Myocyte (in vitro differentiated cells): ENCODE measurements around the gene MYBPH. TPM values are rescaled to one million over a fixed set of nuclear protein-coding genes. Genes with fewer than 3 reads are reported as not detected.

Experiments used
- DNase-seq: peaks from one replicate; pipeline ENCODE4 v3.0.0-alpha.2; 2012; ENCODE audit warnings: low read depth
- total RNA-seq: library from RNA; depleted of rRNA; stranded (reverse); fragments of >200 nt; gene quantifications from 2 replicates; pipeline ENCODE4 v1.2.3, GENCODE V29; 2014

The MYBPH gene
- total RNA-seq, 1 donor from 2014 or later, result 1,679 TPM

- DNase-seq, result no peak
Measured at GRCh38 chr1:203149188-203149840, 26.3 kb downstream of the MYBPH start.

GRCh38 chr1:203148579-203148978, 27.0 kb downstream of the MYBPH start:
- DNase-seq, result no peak

GRCh38 chr1:203148127-203148526, 27.5 kb downstream of the MYBPH start:
- no peak for DNase-seq

GRCh38 chr1:203147376-203147775, 28.2 kb downstream of the MYBPH start:
- no peak for DNase-seq

GRCh38 chr1:203146537-203146936, 29.1 kb downstream of the MYBPH start:
- no peak for DNase-seq

GRCh38 chr1:203146042-203146369, 29.6 kb downstream of the MYBPH start:
- no peak for DNase-seq

- no peak for DNase-seq
Measured at GRCh38 chr1:203145321-203146041, 30.1 kb downstream of the MYBPH start.

- DNase-seq, result no peak
Measured at GRCh38 chr1:203144661-203145060, 31.0 kb downstream of the MYBPH start.

- no peak for DNase-seq
Measured at GRCh38 chr1:203143641-203144040, 32.0 kb downstream of the MYBPH start.

- DNase-seq, result no peak
Measured at GRCh38 chr1:203142684-203143408, 32.8 kb downstream of the MYBPH start.

- DNase-seq, result no peak
Measured at GRCh38 chr1:203142124-203142523, 33.5 kb downstream of the MYBPH start.

- DNase-seq, result no peak
Measured at GRCh38 chr1:203140743-203141520, 34.7 kb downstream of the MYBPH start.

GRCh38 chr1:203139976-203140475, 35.6 kb downstream of the MYBPH start:
- DNase-seq, result no peak

GRCh38 chr1:203138066-203138465, 37.6 kb downstream of the MYBPH start:
- no peak for DNase-seq

- DNase-seq, result no peak
Measured at GRCh38 chr1:203137324-203137723, 38.3 kb downstream of the MYBPH start.

- DNase-seq, result peak; percentile 60
Measured at GRCh38 chr1:203136409-203137042, 39.1 kb downstream of the MYBPH start.

- DNase-seq, result peak; percentile 76
Measured at GRCh38 chr1:203135636-203136305, 39.9 kb downstream of the MYBPH start.

- DNase-seq, result no peak
Measured at GRCh38 chr1:203133970-203134725, 41.5 kb downstream of the MYBPH start.

- no peak for DNase-seq
Measured at GRCh38 chr1:203131548-203132200, 44.0 kb downstream of the MYBPH start.
